Hepatocyte (in vitro differentiated cells): ENCODE data around the gene QRSL1.

ENCODE experiments used
- CTCF ChIP-seq: fragments of 200-600 bp; sonication (generic); IDR thresholded peaks from 2 replicates; pipeline ENCODE4 v1.5.1; 2016; ENCODE audit warnings: antibody characterized with exemption, mild to moderate bottlenecking; ENCODE audit not compliant: poor library complexity
- EZH2phosphoT487 ChIP-seq: fragments of 200-600 bp; sonication (generic); IDR thresholded peaks from one replicate; pipeline ENCODE4 v1.6.1; 2018; ENCODE audit warnings: antibody characterized with exemption, mild to moderate bottlenecking, low read depth, moderate library complexity; ENCODE audit not compliant: unreplicated experiment, severe bottlenecking

- TF ChIP-seq CTCF (no peak), EZH2phosphoT487 (no peak)
Measured at GRCh38 chr6:106670236-106670635, 40.9 kb downstream of the QRSL1 start.
